Measurements from ENCODE around the gene MRPL52.
"Not testable (repeated sequence)": the region's sequence is repeated elsewhere in the genome, so short reads cannot be mapped to it uniquely, and the experiment has no call there.

MRPL52 gene

DNA sequence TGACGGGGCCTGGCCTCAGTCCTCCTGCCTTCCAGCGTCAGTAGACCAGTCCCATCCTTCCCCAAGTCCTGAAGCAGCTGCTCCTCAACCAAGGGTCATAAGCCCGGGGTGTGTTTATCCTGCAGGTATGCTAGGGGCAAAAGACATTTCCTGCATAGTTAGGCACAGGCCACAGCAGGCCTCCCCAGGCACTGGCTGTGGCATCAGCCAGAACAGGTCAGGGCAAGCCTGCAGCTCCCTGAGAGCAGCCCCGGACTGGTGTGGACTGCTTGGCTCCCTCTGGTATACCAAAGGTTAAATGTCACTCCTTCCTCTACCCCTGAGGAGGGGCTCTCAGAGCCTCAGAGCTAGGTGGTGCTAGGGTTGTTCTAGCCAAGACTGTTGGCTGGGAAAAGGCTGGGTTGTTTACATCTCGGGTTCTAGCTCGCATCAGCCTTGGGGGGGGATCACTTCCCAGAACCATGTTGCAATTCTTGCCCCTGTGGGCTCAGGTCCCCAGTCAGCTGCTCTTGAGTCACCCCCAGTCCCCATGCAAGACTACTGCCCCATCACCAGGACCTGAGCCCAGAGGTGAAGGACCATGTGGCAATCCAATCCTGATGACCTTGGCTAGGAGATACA lies 9.6 kb downstream of the MRPL52 start:
- no peak for DNase-seq (ENCODE audit: low read depth in 2 of 2)

DNA sequence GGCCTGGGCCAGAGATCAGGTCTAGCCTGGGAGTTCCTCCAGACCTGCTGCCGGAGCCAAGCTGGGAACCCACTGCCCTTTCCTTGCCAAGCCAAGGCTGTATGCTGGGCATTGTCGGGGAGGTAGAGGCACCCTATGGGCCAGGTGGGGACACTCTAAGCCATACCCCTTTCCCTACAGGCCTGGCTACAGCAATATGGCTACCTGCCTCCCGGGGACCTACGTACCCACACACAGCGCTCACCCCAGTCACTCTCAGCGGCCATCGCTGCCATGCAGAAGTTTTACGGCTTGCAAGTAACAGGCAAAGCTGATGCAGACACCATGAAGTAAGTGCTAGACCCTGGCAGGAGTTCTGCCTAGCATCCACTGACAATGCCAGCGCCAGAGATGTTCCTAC lies 11.6 kb downstream of the MRPL52 start:
- DNase-seq (ENCODE audit: low read depth in 2 of 2) = no peak

DNA sequence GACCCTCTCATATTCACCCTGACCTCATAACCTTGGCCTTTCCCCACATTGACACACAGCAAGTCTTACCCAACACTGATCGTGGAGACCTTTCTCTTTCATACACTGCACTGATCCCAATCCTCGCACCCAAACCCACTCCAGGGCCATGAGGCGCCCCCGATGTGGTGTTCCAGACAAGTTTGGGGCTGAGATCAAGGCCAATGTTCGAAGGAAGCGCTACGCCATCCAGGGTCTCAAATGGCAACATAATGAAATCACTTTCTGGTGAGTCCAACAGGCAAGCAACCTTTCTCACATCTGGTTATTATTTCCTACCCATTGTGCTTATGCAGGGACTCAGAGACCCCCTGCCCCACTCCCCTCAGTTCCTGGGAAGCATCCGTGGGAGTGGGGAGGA lies 12.1 kb downstream of the MRPL52 start:
- no peak for DNase-seq (ENCODE audit: low read depth in 2 of 2)

DNA sequence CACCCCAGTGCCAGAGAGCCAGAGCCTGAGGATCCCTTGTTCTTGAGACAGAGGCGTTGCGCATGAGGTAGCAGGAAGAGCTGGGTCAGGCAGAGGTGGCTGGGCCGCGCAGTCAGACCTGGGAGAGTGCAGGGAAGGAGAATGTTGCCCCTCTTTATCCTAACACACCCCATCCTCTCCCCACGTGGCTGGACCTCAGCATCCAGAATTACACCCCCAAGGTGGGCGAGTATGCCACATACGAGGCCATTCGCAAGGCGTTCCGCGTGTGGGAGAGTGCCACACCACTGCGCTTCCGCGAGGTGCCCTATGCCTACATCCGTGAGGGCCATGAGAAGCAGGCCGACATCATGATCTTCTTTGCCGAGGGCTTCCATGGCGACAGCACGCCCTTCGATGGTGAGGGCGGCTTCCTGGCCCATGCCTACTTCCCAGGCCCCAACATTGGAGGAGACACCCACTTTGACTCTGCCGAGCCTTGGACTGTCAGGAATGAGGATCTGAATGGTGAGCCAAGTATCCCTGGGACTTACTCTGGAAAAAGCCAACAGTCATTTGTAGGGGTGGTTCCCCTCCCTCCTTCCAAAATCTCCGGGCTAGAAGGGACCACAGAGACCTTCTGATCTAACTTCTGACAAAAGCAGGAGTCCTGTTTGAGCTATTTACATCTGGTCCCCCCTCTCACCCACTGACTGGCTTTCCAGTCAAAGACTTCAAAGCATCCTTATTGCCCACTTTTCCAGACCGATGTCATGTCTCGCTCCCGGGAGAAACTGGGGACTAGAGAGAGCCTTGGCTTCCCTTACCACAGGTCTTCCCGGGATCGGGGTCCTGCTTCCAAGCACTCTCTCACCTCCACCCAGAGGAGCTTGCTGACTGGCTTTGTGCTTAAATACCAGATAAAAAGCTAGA lies 12.8 kb downstream of the MRPL52 start:
- DNase-seq (ENCODE audit: low read depth in 2 of 2) = no peak

DNA sequence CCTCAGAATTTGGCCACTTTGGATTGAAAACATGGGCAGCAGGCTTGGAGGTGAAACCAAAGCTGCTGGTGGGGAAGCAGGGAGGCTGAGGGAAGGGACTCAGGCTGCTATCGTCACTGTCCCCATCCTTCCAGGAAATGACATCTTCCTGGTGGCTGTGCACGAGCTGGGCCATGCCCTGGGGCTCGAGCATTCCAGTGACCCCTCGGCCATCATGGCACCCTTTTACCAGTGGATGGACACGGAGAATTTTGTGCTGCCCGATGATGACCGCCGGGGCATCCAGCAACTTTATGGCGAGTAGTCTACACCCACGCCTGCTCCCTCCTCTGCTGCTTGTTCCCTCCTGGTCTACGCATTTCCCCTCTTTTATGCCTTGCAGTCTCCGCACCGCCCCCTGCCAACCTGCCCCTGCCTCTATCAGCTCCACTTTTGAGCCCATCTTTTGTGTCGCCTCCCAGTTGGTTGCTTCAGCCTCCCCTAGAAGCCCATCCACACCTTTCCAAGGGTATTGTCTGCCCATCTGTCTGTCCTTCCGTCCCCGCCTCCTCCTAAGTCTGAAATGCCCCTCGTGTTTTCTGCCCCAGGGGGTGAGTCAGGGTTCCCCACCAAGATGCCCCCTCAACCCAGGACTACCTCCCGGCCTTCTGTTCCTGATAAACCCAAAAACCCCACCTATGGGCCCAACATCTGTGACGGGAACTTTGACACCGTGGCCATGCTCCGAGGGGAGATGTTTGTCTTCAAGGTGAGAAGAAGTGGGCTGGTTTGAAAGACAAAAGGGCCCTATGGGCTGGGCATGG lies 13.6 kb downstream of the MRPL52 start:
- DNase-seq (ENCODE audit: low read depth in 2 of 2) = no peak

DNA sequence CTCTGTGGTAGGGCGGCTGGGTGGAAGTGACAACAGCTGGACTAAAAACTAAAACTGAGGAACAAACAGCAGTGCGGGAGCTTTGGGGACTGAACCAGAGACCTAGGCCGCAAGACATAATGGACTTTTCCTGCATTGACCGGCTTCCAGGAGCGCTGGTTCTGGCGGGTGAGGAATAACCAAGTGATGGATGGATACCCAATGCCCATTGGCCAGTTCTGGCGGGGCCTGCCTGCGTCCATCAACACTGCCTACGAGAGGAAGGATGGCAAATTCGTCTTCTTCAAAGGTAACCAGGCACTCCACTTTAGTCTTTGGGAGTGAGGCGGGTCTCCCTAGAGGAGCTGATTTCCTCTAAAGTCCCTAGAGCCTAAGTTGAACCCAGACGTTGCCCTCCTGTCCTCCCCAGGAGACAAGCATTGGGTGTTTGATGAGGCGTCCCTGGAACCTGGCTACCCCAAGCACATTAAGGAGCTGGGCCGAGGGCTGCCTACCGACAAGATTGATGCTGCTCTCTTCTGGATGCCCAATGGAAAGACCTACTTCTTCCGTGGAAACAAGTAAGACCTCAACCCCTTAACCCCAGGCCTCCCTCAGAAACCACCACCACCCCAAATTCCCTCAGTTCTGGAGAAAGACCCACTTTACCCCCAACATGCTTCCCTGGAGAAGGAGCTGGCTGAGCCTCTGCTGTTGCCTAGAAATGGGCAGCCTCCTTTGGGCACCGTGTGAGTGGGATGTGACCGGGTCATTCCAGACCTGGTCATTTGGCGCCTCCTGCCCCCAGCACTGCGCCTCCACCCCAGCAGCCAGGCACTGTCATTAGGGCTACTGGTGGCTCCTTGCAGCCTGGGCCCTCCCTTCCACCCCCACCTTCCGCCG lies 14.8 kb downstream of the MRPL52 start:
- DNase-seq (ENCODE audit: low read depth in 2 of 2) = no peak

DNA sequence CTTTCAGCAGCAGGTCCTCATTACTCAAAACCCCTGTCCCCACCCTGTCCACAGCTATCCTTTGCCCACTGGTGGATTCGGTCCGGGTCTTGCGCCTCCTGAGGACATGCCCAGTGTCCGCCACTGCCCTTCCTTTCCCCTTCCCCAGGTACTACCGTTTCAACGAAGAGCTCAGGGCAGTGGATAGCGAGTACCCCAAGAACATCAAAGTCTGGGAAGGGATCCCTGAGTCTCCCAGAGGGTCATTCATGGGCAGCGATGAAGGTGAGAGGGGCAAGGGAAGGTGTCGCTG lies 15.4 kb downstream of the MRPL52 start:
- DNase-seq (ENCODE audit: low read depth in 2 of 2) = no peak

DNA sequence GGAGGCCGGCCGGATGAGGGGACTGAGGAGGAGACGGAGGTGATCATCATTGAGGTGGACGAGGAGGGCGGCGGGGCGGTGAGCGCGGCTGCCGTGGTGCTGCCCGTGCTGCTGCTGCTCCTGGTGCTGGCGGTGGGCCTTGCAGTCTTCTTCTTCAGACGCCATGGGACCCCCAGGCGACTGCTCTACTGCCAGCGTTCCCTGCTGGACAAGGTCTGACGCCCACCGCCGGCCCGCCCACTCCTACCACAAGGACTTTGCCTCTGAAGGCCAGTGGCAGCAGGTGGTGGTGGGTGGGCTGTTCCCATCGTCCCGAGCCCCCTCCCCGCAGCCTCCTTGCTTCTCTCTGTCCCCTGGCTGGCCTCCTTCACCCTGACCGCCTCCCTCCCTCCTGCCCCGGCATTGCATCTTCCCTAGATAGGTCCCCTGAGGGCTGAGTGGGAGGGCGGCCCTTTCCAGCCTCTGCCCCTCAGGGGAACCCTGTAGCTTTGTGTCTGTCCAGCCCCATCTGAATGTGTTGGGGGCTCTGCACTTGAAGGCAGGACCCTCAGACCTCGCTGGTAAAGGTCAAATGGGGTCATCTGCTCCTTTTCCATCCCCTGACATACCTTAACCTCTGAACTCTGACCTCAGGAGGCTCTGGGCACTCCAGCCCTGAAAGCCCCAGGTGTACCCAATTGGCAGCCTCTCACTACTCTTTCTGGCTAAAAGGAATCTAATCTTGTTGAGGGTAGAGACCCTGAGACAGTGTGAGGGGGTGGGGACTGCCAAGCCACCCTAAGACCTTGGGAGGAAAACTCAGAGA lies 16.3 kb downstream of the MRPL52 start:
- DNase-seq (ENCODE audit: low read depth in 2 of 2) = no peak

DNA sequence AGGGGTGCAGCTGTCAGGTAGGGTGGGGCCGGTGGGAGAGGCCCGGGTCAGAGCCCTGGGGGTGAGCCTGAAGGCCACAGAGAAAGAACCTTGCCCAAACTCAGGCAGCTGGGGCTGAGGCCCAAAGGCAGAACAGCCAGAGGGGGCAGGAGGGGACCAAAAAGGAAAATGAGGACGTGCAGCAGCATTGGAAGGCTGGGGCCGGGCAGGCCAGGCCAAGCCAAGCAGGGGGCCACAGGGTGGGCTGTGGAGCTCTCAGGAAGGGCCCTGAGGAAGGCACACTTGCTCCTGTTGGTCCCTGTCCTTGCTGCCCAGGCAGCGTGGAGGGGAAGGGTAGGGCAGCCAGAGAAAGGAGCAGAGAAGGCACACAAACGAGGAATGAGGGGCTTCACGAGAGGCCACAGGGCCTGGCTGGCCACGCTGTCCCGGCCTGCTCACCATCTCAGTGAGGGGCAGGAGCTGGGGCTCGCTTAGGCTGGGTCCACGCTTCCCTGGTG lies 17.2 kb downstream of the MRPL52 start:
- DNase-seq (ENCODE audit: low read depth in 2 of 2) = no peak

DNA sequence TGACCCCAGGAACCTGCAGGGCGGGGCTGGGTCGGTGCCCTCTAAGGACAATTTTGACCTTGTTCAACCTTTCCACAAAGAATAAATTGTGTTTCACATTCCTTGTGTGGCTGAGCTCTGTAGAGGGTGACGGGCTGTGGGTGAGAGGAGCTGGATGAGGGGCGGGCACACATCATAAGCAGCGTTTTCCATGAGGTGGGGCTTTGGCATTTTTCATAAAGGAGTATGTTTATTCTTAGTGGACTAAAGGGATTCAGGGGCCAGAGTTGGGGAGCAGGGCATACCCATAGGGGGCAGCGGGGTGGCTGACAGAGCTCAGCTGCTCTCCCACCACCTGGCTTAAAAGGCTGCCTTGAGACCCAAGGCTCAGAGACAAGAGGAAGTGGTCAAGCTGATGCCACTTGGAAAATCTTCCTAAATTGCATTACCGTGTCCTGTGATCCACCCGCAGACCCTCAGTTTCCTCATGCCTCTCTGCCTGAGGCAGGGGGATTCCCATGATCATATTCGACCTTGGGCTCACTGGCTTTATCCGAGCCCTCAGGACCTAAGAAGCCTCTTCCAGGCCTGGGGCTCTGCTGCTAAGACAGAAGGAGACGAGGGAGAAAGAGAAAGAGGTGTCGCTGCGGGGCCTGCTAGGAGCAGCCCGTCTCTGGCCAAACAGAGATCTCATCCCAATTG lies 18.1 kb downstream of the MRPL52 start:
- DNase-seq (ENCODE audit: low read depth in 2 of 2) = no peak

DNA sequence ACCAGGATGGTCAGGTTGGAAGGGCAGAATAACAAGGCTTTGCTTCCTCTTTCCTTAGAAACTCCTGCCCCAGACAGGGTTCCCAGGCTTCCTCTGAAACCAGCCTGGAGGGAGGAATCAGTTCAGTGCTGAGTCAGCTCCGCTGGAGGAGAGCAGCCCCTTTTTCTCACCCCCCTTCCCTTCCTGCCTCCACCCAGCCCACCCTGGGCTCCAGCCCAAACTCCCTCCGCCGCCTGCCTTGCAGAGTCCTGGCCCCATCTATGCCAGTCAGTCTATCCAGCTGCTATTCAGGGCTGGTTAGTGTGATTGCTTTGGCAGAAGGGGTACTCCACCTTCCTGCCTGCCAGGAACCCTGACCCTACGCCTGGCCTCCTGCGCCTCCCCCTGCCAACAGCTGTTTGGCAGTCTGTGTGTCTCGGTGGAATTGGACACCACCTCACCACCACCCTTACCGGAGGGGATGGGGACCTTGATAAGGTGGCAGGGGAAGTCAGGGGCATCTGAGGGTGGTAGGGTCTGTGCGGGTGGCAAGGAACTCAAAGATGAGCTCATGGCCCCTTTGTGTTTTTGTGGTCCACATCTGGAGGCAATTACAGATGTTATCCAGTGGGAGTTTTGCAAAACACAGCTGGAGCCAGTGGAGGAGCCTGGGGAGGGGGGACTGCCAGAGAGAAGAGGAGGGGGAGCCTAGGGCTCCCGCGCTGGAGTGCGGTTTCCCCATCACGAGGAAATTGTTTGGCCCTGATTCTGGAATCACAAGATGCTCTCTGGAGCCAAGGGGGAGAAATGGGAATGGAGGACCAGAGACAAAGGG lies 18.9 kb downstream of the MRPL52 start:
- peak; percentile 87 to 88 for DNase-seq (ENCODE audit: low read depth in 2 of 2)

DNA sequence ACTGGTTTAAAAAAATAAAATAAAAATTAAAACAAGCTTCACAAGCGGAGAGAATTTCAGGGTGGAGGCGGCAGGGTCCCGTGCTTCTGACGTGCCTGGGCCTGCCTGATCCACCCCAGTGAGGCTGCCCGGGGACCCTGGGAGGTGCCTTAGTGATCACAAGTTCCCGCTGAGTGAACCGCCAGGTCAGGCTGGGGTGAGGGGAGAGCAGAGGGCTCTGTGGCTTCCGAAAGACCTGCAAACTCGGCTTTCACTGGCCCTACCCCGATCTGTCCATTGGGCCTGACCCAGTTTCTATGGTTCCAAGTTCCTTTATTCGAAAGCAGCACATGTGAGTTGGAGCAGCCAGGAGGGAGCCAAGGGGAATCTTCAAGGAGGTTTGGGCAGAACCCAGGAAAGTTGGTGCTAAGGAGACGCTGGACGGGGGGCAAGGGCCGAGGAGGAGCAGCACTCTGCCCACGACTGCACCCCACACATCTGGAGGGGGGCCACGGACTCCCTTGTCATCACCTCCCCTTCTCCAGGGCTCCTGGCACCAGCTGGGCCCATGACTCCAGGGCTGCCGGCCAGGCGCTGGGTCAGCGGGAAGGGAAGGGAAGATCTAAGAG lies 19.6 kb downstream of the MRPL52 start:
- DNase-seq (ENCODE audit: low read depth in 2 of 2) = no peak

DNA sequence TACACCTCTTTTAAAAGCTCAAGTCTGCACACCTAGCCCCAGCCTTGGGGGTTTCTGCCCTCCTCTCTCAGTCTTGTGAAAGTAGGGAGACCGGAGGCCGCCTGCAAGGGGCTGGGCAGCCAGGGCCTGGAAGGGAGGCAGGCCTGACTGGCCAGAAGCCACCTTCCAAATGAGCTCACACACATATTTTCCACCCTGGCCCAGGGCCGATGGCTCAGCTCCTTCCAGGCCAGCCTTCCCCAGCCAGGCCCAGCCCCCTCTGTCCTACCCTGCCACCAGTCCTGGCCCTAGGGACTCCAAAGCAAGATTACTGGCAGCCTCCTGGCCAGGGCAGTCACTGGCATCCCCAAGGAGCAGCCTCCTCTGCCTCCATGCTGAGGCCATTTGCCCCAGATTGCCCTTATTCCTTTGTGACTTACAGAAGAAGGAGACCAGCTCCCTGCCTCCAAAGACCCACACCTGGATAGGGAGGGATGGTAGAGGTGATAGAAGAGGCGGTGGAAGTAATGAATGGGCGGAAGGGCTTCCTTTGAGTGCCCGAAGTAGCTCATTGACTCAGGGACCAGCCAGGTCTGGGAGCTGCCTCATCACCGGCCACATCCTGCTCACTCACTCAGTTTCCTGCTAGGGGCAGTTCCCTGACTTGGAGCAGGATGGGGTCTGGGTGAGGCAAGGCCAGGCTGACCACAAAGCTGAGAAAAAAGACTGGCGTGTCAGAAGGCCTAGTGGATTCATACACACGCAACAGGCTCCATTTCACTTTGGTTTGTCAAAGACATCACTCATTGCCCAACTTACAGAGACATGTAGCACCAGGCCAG lies 21.5 kb downstream of the MRPL52 start:
- DNase-seq (ENCODE audit: low read depth in 2 of 2) = peak in 1 of 2 experiments; percentile 55

DNA sequence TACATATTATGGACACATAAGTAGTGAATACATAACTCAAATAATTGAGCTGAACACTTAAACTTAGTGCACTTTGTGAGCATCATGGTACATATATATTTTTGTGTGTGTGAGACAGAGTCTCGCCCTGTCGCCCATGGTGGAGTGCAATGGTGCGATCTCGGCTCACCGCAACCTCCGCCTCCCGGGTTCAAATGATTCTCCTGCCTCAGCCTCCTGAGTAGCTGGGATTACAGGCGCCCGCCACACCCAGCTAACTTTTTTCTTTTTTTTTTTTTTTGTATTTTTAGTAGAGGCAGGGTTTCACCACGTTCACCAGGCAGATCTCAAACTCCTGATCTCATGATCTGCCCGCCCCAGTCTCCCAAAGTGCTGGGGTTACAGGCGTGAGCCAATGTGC lies 22.5 kb downstream of the MRPL52 start:
- not testable (repeated sequence) for DNase-seq (ENCODE audit: low read depth in 2 of 2)

DNA sequence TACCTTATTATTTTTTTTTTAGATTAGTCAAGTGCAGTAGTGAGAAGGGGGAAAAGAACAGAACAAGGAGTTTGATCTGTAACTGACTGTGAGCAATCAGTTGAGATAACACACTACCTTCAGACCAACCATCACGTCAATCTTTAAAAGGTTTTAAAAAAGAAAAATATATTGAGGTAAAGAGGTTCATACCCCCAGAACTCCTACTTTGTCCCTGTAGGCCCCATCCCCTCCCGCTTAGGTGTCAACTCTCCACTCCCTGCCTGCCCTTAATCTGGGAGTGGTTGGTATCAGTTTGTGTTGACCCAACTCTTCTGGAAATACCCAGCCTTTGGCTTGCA lies 22.9 kb downstream of the MRPL52 start:
- no peak for DNase-seq (ENCODE audit: low read depth in 2 of 2)

DNA sequence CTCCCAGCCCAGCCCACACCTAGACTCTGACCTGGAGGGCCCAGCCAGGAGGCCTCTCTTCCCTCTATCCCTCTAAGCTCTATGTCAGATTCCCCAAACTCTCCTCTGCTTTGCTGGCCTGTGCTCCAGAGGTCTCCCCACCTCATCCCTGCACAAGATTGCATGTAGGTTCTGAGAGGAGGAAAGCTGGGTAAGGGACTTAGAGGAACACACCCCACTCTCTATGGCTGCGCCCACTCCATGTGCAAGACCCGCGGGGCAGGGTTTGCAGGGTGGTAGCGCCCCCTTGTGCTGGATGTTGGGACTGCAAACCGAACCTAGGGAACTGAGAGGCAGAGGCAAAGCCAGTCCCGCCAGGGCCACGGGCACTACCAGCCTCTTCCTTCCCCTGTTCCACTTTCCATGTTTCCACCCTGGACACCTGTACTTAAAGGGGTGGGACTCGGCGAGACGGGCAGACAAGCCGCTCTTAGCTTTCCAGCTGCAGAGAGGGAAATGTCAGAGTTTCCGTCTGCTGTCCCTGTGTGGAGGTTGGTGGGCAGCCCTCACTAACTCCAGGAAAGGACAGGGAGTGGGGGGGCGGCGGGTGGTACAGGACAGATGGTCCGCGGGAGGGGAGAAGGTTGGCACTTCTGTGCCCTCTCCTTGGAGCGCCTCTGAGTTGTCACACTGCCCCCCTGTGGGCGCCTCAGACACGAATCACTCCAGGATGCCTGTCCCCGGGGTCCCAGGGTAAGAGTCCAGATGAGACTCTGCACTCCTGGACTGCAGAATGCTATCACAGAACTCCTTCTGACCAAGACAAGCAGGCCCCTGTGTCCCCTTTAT lies 23.5 kb downstream of the MRPL52 start:
- no peak for DNase-seq (ENCODE audit: low read depth in 2 of 2)

DNA sequence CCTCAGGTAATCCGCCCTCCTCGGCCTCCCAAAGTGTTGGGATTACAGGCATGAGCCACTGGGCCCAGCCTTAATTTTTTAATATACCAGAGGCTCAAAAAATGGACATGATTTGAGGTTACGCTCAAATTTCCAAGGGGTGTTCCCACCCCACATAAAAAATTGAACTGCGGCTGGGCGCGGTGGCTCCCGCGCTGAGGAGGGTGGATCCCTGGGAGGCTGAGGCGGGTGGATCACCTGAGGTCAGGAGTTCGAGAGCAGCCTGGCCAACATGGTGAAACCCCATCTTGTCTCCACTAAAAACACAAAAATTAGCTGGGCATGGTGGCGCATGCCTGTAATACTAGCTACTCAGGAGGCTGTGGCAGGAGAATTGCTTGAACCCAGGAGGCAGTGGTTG lies 24.6 kb downstream of the MRPL52 start:
- DNase-seq (ENCODE audit: low read depth in 2 of 2) = not testable (repeated sequence)
